HUDEP-2 (cell line): ENCODE measurements around the gene DDX49.
A peak's percentile ranks its signal among the peaks of the same experiment; 100 is the strongest.
"Not testable (repeated sequence)": the region's sequence is repeated elsewhere in the genome, so short reads cannot be mapped to it uniquely, and the experiment has no call there.

Source experiments
- DNase-seq, 76 experiments: peaks; one replicate each; lab custom pipeline; 2025; ENCODE audit not compliant: unreplicated experiment in 76 of 76; lab: John Stamatoyannopoulos, UW

Gene DDX49

DNA sequence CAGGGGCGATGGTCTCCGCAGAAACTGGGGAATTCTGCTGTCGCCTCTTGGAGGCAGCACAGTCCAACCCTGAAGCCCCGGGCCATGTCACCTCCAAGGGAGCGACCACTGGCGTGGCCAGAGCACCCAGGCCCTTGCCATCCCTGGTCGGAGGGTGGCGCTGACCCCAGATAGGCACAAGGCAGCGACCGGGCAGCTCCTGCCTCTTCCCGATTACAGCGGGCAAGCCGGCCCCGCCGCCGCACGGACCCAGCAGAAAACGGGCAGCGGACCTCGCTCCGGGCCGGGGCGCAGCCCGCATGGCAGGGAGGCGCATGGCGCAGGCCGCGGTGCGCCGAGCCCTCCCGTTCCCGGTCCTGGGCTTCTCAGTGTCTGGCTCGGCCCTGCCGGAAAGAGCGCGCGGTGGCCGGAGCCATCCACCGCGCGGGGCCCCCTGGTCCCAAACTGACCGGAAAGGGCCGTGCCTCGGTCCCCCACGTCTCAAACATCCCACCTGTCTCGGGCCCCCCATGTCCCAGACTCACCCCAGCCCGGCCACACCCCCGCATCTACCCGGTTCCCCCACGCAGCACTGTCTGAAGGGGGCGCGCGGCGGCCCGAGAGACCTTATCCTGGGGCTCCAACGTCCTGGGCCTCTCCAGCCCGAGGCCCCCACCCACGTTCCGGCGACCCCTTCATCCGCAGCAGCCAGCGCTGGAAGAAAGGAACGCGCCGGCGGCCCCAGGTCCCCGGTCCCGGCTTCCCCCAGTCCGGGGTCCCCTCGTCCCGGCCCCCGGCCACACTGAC lies 24.3 kb upstream of the DDX49 start:
- DNase-seq, result peak in 51 of 76 experiments; percentile 10 to 67 (median 42)

DNA sequence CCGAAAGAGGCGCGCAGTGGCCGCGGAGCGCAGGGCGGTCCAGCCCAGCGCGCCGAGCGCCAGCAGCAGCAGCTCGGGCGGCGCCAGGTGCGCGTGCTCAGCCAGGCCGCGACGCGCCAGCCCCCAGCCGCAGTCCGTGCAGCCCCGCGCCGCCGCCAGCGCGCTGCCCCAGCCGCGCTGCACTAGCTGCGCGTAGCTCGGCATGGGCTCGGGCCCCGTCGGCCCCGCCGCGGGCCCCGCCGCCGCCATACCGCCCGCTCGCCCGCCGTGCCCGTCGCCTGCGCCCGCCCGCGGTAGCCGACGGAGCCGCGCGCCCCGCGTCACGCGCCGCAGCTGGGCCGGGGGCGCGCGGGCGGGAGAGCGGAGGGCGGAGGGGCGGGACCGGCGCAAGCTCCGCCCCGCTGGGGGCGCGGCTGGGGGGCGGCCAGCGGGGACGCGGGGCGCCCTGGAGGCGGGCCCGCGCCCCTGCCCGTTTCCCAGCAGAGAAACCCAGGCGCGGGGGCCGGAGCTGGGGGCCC lies 23.6 kb upstream of the DDX49 start, which contains the start of gene CERS1:
CERS1 (minus strand) TSS at position 335 of the 518 bp plus-strand sequence; CDS start at position 249, 86 bp downstream.
- DNase-seq, result no peak

DNA sequence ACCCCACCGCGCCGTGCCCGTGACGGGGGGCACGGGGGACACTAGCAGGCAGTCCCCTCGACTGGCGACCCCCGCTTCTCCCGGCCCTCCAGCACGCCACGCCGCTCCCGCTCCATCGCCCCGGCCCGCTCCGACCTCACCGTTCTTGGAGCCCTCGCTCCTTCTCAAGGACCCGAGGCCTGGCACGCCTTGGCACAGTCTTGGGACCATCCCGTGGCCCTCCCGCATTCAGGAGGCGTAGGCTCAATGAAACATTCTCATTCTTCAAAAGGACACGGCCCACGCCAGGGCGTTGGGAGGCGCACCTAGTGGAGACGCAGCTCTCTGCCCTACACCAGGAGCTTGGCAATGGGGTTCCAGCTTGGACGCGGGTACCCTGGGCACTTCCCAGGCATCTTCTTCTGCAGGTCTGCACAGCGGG lies 23.1 kb upstream of the DDX49 start:
- DNase-seq, result peak in 4 of 76 experiments; percentile 3 to 31 (median 16)

DNA sequence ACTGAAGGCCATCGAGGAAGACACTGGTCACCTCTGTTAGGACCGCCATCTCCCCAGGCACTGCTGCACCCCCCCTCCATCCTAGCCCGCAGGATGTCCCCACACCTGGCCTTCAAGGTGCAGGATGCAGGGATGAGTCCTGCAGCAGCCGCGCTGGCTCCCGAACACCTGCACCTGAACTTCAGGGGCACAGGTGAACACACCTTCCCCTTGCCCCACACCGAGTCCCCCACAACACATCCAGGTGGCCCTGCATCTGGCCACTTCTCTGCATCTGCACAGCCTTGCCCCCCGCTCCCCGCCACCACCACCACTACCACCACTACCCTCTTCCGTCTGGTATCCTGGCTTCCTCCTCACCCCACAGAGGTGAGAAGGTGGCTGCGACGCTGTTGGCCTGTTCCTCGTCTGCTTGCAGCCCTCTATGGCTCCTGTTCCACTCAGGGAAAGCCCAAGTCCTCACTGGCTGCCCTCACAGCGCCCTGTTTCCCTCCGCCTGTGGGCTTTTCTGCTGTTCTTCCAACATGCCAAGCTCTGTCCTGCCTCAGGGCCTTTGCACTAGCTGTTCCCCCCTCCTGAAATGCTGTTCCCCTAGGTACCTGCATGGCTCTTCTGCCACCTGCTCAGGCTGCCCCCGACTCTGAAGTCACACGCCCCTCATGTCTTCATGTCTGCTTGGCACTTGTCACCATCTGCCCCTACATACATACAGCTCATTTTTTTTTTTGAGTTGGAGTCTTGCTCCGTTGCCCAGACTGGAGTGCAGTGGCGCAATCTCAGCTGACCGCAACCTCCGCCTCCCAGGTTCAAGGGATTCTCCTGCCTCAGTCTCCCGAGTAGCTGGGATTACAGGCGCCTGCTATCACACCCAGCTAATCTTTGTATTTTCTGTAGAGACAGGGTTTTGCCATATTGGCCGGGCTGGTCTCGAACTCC lies 22.2 kb upstream of the DDX49 start:
- DNase-seq, result no peak

DNA sequence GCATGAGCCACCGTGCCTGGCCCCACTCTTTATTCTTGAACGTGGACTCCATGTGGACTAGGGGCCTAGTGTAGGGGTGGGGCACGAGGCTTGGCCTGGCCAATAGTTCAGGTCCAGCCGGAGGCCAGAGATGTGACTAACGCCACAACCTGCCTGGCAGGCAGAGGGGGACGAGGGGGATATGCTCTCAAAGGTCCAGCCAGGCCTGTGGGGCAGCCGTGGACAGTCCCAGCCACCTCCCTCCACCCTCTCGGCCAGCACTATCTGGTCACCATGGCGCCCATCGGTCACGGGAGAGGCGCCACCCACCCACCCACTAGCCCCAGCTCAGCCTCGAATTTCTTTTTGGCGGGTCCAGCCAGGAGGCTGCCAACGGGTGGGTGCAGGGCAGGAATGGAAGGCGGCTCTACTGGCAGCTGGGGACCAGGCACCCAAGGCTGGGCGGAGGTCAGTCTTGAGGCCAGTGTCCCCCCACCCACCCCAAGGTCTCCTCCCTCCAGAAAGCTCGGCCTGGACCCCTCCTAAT lies 21.4 kb upstream of the DDX49 start:
- DNase-seq, result peak in 18 of 76 experiments; percentile 12 to 50 (median 24)

DNA sequence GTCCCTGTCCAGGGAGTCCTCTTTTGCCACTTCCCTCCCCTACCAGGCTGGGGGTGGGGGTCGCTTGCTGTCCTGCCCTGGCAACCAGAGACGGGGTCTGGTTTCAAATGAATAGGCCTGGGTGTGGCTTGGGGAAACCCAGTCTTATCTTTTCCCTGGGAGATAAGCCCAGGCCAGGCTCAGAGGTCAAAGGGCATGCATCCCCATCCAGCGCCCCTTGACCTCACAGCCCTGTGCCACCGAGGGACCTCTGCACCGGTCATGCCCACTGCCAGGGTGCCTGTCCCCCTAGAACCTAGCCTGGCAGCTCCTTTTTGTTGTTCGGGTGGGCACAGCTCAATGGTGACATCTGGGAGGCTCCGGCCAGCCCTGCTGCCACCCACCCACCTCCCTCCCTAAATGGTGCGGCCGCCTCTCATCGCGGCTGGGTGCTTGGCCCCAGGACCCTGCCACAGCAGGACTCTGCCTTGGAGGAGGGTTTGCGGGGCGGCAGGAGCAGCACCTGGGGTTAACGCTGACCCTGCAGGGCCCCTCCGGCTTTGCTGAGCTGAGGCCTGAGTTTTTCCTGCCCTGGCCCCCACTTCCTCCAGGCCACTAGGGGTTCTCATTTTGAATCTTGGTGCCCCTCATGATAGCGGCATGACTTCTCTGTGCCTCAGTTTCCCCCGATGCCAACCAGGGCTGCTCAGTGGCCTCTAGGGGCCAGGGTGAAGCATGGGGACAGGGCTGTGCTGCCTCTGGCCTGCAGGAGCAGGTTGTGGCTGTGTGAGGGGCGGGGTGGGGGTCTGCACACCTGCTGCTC lies 20.7 kb upstream of the DDX49 start:
- peak in 1 of 76 experiments; percentile 14 for DNase-seq

DNA sequence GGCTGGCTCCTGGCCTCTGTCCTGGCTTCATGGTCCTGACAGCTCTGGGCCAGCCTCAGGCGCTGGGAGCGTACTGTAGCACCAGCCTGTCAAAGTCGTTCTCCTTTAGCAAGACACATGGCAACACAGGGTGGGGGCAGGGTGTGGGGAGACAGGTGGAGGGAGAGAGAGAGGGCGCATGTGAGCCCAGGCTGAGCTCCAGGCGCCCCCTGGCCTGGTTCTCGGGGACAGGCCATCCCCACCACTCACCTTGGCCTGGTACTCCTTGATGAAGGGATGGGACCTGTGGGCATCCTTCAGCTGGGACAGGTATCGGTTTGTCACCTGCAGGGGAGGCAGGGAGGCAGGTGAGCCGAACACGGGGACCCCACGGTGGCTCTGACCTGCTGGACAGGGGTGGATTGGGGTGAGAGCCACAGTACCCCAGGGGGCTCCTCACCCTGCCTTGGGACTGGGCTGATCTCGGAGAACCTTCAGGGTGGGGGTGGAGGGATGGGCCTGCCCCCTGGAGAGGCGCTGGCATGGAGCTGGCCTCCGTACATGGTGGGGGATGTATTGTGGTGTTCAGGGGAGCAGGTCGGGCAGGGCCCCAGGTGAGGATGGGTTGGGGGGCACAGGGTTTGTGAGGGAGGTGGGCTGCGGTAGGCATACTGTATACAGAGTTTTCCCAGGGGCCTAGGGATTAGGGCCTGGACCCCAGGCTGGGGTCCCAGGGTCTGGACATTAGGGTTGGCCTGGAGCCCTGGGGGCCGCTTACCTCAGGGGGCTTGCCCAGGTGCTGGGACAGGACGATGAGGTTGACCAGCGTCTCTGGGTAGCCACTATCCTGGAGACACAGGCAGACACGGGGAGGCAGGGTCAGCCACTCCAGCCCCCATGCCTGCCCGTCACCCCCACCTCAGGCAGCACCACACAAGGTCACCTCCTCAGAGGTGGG lies 19.6 kb upstream of the DDX49 start:
- no peak for DNase-seq

DNA sequence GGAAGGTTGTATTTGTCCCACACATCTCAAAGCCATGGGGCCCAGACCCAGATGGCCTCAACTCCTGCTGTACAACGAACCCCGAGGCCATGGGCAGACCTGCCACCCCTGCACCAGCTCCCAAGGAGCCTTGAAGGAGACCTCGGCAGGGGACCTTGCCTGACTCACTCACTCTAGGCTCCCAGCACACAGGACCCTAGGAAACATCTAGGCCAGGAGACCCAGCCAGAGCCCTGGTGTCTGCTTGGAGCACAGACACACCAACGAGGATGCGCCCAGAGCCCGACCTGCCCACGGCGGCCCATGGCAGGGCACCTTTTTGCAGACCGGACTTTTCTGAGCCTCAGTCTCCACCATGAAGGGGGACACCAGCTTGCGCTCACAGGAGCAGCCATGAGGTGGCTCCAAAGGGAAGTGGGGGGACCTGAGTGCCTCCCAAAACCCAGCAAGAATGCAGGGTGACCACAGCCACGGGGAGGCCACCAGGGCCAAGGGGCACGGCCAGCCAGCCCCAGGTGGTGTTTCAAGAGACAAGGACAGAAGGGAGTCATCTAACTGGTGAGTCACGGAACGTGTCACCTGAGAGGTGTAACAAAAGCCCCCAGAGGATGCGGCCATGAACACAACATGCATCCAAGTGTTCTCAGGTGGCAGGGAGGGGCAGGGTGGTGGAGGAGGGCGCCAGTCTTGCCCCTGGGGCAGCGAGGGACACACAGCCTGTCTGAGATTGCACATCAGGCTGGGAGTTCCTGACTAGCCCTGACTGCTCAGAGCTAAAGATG lies 18.6 kb upstream of the DDX49 start:
- DNase-seq, result no peak

DNA sequence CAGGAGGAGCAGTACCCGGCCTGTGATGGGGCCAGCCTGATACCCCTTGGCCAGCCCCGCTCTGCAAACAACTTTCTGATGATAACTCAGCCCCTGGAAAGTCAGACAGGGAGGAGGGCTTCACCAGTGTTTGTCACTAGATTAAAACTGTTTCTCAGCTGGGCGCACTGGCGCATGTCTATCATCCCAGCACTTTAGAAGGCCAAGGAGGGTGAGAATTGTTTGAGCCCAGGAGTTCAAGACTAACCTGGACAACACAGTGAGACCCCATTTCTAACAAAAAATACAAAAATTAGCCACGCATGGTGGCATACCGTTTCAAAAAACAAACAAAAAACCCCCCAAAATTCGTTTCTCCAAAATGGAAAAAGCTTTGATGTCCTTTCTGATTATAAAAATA lies 18.0 kb upstream of the DDX49 start:
- no peak for DNase-seq

DNA sequence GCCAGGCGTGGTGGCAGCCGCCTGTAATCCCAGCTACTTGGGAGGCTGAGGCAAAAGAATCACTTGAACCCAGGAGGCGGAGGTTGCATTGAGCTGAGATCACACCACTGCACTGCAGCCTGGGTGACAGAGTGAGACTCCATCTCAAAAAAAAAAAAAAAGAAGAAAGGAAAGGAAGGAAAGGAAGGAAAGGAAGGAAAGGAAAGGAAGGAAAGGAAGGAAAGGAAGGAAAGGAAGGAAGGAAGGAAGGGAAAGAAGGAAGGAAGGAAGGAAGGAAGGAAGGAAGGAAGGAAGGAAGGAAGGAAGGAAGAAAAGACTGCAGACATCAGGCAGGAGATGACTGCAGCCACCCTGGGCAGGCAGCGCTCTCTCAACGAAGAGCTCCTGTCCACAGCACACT lies 17.0 kb upstream of the DDX49 start:
- DNase-seq, result not testable (repeated sequence)

DNA sequence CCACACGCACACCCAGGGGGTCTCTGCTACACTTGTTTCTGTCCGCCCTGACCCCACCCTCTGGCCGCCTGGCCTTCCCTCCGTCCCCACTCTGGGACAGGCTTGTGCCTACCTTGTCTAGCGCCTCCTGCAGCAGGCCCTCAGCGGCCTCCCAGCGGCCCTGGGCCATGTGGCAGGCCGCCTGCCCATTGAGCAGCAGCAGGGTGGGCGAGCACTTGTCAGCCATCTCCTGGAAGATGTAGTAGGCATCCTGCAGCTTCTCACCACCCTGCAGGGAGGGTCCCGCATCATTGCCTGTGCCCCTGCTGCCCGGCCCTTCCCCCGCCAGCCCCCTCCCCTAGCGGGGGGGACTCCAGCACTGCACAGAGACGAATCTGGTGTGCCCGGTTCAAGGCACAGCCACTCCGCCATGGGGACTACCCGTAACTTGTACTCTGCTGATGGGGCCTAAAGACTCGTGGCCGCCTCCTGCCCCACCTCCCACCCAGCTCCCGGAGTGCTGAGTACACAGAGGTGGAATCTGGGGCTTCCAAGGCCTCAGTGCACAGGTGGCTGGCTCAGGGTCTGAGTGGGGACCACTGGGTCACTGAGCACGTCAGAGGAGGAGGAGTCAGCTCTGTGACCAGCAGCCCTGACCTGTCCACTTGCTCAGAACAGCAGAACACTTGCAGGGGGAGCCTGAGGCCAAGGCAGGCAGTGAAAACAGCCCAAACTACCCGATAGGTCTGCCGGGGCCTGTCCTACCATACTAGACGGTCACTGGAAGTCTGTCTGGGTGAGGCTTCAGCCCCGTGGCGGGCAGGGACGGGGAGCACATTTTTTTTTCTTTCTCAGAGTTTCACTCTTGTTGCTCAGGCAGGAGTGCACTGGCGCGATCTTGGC lies 16.1 kb upstream of the DDX49 start:
- DNase-seq, result no peak

DNA sequence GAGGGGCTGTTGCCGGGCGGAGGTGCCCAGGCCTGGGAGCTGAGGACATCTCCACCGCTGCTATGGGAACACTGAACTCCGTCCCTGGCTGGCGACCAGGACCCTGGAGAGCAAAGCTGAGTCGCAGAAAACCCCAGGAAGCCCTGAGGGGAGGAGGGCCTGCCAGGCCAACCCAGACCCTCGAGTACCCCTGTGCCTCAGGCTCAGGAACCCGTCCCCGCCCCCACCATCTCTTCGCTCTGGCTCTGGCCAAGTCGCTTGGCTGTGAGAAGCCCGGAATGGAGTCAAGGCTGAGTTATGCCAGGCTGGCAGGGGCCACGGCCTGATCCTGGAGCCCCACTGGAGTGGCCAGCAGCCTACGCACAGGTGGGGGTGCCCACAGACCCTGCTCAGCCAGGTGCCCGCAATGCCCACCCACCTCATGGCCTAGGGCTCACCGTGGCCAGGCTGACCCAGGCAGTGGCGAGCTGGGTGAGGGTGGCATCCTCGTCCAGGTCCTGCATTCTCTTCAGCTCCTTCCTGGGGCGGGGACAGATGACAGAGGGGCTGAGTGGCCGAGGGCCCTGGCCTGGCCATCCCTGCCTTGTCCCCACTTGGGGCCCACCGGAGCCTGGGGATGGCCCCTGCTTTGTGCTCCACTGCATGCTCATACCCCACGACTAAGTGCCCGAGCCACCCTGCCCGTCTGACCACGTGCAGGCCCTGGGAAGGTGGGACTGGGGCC lies 15.0 kb upstream of the DDX49 start:
- no peak for DNase-seq

DNA sequence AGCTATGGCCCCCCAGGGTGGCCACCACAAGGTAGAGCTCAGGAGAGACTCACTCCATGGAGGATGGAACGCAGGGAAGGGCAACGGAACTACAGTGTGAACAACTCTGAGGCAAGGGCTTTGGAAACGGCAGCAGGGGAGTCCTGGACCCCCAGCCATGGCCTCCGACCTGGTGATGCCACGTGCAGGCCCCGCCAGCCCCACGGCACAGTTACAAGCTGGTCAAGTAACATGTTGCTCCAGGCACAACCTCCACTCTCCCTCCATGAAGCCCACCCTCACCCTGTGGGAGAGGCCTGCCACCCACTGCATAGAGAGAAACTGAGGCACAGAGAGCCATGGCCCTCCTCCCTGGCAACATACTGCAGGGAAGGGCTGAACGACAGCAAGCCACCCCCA lies 14.5 kb upstream of the DDX49 start:
- DNase-seq, result no peak

DNA sequence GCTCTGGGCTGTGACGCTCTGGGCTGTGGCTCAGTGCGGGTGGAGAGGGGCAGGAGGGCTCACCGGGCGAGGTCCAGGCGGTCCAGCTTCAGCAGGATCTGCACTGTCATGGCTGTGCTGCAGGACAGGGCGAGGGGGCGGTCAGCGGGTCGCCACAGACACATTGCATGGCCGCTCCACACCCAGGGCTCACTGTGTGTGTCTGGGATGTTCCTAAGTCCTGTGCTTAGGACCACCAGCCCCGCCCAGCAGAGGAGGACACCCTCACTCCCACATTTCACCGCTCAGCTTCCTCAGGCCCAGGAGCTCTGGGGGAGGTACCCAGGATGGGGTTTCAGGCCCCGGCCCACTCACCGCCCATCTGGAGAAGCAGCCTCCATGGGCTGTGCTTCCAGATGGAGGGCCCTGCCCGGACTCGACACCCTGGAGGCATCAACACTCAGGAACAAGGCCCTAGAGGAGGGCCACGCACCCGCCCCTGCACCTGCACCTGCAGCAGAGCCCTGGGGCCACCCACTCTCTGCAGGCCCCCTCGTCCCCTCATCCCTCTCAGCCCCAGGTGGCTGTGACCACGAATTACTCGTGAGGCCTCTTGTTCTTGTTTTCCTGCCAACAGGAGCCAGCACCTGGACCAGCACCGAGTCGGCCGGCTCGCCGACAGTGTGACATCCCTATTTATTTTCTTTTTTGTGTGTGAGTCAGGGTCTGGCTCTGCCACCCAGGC lies 13.8 kb upstream of the DDX49 start:
- no peak for DNase-seq

DNA sequence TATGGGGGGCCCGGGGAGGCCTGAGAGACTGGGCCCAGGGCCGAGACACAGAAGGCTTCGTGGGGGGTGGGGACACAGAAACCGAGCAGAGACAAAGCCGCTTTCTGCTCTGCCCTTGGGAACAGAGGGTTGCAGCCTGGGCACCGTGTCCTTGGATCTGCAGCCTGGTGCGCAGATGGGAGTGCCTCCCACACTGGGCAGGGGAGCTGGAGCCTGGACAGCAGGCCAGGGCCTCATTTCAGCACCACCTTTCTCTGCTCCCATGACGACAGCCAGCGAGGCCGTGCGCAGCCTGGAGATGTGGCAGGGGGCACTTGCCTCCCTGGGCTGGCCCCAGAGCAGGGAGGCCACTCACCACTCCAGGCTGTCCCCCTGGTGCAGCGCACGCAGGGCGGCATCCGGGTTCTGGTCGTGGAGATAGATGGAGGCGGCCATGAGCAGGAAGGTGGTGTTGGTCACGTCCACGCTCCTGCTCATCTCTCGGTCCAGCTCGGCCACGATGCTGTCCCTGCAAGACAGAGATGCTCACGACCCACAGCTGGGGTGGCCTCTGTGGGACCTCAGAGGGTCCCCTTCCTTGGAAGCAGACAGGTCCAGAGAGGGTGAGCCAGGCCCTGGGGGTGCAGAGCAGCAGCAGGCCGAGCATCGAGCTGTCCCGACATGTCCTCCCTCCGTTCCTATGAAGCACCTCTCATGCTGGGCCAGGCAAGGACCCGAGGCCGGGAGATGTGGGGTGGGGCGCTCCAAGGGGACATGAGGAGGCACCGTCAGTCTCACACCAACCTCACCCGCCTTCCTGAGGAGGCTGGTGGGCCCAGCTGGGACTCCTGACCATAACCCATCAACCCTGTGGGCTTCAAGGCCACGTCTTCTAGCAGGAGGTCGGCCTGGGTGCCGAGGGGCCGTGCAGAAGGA lies 12.7 kb upstream of the DDX49 start:
- DNase-seq, result no peak
